HG03045 (cell line): Measurements from ENCODE around the gene ST3GAL3.
"Not testable (repeated sequence)": the region's sequence is repeated elsewhere in the genome, so short reads cannot be mapped to it uniquely, and the experiment has no call there.

Source experiments
- ATAC-seq: cut with Tn5 transposase; IDR thresholded peaks from one replicate; pipeline ENCODE4 v1.9.1; 2021; ENCODE audit warnings: mild to moderate bottlenecking, moderate library complexity; ENCODE audit not compliant: unreplicated experiment

The ST3GAL3 gene

DNA sequence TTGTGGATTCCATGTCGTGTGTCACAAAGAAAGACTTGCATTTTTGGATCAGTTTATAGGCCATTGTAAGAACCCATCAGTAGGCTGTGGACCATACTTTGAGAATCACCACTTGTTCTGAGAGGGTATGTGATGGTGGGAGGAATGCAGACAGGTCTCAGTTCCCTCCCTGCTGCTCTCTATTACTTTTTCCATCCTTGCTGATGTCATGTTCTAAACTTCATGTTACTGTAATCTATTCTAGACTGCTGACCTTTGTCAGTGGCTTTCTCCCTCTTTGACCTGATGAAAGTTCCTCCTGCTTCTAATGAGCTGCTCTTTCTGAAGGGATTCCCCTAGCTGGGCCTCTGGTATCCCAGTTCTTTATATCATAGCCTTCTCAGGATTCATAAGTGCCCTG lies 46.1 kb downstream of the ST3GAL3 start:
- ATAC-seq, result no peak

- ATAC-seq, result no peak
These were observed 47.6 kb downstream of the ST3GAL3 start for GRCh38 chr1:43754892-43755291.

DNA sequence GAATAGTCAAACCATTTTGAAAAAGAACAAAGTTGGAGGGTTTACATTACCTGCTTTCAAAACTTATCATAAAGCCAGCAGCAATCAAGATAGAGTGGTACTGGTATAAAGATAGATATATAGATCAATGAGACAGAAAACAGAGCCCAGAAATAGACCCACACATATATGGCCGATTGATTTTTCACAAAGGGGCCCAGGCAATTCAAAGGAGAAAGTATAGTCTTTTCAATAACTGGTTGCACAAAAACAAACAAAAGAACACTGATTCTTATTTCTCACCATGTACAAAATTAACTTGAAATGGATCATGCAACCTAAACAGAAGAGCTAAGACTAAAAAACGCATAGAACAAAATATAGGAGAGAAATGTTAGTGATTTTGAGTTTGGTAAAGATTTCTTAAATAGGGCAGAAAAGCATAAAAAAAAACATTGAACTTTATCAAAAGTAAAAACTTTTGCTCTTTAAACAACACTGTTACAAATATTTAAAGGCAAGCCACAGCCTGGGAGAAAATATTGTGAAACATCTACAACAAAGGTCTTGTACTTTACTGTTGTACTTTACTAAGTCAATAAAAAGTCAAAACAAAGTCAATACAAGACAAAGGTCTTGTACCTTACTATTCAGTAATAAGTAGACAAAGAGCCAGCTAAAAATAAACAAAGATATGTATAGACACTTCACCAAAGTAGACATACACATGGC lies 50.2 kb downstream of the ST3GAL3 start:
- ATAC-seq, result no peak

DNA sequence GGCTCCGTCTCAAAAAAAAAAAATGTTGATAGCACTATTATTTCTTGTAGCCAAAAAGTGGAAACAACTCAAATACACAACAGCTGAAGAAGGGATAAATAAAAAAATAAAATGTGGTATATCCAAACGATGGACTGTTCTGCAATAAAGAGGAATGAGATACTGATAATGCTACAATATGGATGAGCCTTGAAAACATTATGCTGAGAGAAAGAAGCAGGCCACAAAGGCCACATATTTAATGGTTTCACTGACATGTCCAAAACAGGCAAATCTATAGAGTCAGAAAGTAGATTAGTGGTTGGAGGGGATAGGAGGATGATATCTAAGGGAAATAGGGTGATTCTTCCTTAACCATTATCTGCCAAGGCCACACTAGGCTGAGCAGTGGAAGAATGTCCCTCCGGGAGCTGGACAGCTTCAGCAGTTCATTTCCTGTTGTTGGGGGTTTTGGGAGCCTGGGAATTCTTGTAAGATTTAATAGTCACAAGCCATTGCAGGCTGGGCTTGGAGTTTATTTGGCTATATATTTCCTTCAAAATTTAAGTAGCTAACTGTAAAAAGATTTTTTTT lies 53.5 kb downstream of the ST3GAL3 start:
- ATAC-seq, result no peak

DNA sequence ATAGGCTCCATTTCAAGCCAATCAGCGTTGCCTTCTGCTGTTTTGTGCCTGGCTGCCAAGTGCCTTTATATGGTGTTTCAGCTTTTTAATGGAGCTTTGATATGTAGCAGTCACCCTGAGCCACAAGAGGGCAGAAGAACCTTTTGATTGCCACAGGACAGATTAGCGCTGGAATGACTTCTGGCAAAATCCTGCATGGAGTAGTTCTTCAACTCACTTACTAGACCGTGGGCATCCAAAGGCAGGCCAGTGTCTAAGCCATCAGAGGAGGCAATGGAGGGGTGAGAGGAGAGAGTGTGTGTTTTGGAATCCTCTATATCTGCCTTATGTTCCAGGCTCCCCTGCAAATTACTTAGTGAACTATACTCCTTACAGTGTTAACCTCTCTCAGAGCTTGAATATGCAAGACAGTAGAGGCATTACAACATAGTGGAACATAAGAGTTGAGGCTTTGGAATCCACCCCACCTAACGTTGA lies 56.2 kb downstream of the ST3GAL3 start:
- no peak for ATAC-seq

GRCh38 chr1:43764581-43764980 lies 57.2 kb downstream of the ST3GAL3 start:
- ATAC-seq, result no peak

GRCh38 chr1:43766086-43766784 lies 58.9 kb downstream of the ST3GAL3 start:
- no peak for ATAC-seq

GRCh38 chr1:43766818-43767525 lies 59.6 kb downstream of the ST3GAL3 start:
- ATAC-seq, result no peak

- no peak for ATAC-seq
These were observed 60.8 kb downstream of the ST3GAL3 start for GRCh38 chr1:43768168-43768567.

DNA sequence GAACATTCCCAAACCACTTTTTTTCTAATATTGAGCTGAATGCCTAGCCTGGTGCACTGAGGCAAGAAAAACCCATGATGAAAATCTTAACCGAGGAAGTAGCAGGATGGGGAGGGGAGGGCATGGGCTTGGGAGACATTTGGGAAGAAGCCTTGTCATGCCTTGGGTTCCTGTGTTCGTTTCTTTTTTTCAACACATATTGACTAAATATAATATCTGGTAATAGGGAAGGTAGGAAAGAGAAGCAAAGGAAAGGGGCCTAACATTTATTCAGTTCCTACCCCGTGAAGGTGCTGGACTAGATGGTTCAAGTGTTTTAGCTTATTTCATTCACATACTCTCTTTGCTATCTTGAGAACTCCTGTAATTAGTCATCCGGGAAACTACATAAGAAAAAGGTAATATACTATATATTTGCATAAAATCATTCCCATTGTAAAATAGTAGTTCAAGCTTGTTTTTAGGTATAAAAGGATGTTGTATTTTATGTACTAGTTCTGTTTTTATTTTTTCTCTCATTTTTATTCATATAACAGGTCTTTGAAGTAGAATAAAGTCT lies 62.1 kb downstream of the ST3GAL3 start:
- no peak for ATAC-seq

GRCh38 chr1:43770111-43770510 lies 62.8 kb downstream of the ST3GAL3 start:
- no peak for ATAC-seq

- ATAC-seq, result no peak
These were observed 65.6 kb downstream of the ST3GAL3 start for GRCh38 chr1:43772978-43773377.

- no peak for ATAC-seq
These were observed 66.5 kb downstream of the ST3GAL3 start for GRCh38 chr1:43773821-43774220.

- ATAC-seq, result no peak
These were observed 67.0 kb downstream of the ST3GAL3 start for GRCh38 chr1:43774359-43774758.

GRCh38 chr1:43776043-43776761 lies 68.9 kb downstream of the ST3GAL3 start:
- no peak for ATAC-seq

DNA sequence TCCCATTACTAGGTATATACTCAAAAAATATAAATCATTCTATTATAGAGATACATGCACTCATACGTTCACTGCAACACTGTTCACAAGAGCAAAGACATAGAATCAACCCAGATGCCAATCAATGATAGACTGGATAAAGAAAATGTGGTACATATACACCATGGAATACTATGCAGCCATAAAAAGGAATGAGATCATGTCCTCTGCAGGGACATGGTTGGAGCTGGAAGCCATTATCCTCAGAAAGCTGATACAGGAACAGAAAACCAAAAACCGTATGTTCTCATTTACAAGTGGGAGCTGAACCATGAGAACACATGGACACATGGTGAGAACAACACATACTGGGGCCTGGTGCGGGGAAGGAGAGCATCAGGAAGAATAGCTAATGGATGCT lies 70.6 kb downstream of the ST3GAL3 start:
- ATAC-seq, result not testable (repeated sequence)

DNA sequence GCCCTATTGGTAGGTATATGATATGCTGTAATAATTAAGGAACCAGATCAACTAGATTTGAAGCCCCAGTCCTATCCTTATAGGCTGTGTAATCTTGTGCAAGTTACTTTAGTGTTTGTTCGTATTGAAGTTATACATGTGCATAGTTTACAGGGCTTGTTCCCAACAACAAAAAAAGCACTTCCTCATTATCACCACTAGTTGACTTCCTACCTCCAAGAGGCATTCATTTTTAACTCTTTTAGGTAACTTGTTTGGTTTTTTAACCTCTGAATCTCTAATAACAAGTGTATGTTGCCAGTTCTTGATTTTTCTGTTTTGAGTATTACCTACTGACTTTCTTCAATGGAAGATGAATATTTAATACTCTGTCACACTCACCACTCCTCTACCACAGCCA lies 71.9 kb downstream of the ST3GAL3 start:
- ATAC-seq, result no peak

GRCh38 chr1:43779805-43780403 lies 72.6 kb downstream of the ST3GAL3 start:
- ATAC-seq, result no peak

DNA sequence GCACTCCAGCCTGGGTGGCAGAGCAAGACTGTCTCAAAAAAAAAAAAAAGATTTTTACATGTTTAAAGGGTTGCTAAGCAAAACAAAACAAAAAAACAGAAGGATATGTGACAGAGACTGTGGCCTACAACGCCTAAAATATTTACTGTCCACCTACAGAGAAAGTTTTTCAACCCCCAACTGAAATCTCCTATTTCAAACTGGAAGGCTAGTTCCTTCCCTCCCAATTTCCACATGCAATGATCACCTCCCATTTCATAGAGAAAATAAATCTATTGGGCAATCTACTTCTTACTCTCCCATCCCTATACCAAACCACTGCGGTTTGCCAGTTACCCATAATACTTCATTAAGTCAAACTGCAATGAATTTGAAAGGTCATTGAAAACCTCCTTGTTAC lies 74.2 kb downstream of the ST3GAL3 start:
- no peak for ATAC-seq

DNA sequence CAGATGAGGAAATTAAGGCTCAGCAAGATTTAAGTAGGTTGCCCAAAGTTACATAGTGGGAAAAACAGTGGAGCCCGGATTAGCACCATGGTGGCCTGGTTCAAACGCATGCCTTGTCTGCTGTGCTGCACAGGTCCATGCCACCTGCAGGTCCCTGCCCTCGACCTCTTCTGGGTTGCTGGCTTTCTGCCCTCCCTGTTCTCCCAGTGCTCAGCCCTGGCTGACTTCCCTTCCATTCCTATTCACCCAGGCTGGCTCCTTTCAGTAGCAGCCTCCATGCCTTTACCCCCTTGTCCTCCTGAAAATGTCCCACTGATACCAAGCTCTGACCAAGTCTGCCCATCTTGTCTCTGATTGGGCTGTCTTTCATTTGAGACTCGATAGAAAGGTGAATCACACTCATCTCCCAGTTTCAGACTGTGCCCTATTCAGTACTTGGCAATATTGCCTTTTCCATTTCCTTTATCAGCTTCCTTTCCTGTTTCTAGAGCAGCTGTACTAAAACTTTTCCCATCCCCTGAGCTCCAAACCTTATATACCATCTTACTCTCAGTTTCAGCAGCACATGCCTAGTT lies 75.8 kb downstream of the ST3GAL3 start:
- ATAC-seq, result no peak
